Thyroid gland (tissue), 4 donors: ENCODE data around the gene SLC5A6.

Experiments used
- POLR2A ChIP-seq, 2 donors: fragments of 450-650 bp; IDR thresholded peaks; one replicate each; pipeline ENCODE4 v1.6.1; 2017; ENCODE audit warnings: antibody characterized with exemption in 2 of 2, mild to moderate bottlenecking in 2 of 2, moderate library complexity in 1 of 2
- TF ChIP-seq, protein P1 (sequence below), 6 experiments: fragments of 200-600 bp in 3 of 6; fragments of 450-650 bp in 3 of 6; sonication (generic) in 3 of 6; IDR thresholded peaks; one replicate each; pipeline ENCODE4 v1.5.1; 2016 to 2019; ENCODE audit warnings: antibody characterized with exemption in 6 of 6, mild to moderate bottlenecking in 2 of 6, inconsistent platforms in 1 of 6, moderate library complexity in 1 of 6

DNA sequence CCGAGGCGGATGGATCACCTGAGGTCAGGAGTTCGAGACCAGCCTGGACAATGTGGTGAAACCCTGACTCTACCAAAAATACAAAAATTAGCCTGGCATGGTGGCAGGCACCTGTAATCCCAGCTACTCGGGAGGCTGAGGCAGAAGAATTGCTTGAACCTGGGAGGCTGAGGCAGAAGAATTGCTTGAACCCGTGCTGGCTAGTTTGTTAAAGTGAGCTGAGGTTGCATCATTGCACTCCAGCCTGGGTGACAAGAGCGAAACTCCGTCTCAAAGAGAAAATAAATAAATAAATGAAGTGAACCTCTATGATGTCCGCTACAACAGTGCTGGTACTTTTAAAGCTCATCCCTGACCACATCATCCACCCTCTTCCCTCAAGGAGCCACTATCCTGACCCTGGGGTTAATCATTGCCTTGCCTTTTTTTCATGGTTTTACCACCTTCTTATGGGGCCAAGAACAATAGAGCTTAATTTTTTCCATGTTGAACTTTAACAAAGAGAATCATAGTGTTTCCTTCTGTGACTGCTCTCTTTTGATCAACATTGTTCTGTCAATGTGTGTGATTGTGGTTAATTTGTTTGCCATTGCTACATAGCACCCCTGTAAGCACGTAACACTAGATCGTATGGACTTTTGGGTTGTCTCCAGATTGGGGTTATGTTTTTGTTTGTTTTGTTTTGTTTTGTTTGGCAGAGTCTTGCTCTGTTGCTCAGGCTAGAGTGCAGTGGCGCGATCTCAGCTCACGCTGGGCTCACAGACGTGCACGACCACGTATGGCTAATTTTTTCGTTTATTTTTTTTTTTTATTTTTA, 17.3 kb downstream of the SLC5A6 start:
- TF ChIP-seq, protein P1, sequence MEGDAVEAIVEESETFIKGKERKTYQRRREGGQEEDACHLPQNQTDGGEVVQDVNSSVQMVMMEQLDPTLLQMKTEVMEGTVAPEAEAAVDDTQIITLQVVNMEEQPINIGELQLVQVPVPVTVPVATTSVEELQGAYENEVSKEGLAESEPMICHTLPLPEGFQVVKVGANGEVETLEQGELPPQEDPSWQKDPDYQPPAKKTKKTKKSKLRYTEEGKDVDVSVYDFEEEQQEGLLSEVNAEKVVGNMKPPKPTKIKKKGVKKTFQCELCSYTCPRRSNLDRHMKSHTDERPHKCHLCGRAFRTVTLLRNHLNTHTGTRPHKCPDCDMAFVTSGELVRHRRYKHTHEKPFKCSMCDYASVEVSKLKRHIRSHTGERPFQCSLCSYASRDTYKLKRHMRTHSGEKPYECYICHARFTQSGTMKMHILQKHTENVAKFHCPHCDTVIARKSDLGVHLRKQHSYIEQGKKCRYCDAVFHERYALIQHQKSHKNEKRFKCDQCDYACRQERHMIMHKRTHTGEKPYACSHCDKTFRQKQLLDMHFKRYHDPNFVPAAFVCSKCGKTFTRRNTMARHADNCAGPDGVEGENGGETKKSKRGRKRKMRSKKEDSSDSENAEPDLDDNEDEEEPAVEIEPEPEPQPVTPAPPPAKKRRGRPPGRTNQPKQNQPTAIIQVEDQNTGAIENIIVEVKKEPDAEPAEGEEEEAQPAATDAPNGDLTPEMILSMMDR (IDR thresholded peaks at IDR 0.05), result no peak
- no peak for TF ChIP-seq POLR2A (IDR thresholded peaks at IDR 0.05)
